ENCODE measurements around the gene BTNL2. TPM values are rescaled to one million over a fixed set of nuclear protein-coding genes. Genes with fewer than 3 reads are reported as not detected.

Gene BTNL2
- total and polyA plus RNA-seq, 2 of the 13 experiments (the other 11 are each of a cell fraction or from before 2014, with no cell fraction given): not detected

DNA sequence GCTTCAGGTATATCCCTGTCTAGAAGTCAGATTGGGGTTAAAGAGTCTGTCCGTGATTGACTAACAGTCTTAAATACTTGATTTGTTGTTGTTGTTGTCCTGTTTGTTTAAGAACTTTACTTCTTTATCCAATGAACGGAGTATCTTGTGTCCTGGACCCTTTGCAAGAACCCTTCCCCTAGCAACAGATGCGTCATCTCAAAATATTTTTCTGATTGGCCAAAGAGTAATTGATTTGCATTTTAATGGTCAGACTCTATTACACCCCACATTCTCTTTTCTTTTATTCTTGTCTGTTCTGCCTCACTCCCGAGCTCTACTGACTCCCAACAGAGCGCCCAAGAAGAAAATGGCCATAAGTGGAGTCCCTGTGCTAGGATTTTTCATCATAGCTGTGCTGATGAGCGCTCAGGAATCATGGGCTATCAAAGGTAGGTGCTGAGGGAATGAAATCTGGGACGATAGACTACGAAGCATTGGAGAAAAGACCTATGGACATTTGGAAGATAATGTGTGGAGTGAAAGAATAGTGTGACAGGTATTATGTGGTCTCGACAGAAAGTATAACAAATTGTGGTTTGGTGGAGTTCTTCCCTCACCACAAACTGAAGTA, 32.7 kb upstream of the BTNL2 start, which contains the start of gene HLA-DRA (continued):
- no peak for TF ChIP-seq ARNTL (CRISPR knock-in tag; IDR thresholded peaks at IDR 0.05)
- TF ChIP-seq PTBP1 (IDR thresholded peaks at IDR 0.05; ENCODE audit: low read depth, low read length, poor library complexity, severe bottlenecking): no peak
- TF ChIP-seq, protein P1, sequence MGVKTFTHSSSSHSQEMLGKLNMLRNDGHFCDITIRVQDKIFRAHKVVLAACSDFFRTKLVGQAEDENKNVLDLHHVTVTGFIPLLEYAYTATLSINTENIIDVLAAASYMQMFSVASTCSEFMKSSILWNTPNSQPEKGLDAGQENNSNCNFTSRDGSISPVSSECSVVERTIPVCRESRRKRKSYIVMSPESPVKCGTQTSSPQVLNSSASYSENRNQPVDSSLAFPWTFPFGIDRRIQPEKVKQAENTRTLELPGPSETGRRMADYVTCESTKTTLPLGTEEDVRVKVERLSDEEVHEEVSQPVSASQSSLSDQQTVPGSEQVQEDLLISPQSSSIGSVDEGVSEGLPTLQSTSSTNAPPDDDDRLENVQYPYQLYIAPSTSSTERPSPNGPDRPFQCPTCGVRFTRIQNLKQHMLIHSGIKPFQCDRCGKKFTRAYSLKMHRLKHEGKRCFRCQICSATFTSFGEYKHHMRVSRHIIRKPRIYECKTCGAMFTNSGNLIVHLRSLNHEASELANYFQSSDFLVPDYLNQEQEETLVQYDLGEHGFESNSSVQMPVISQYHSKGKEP (CRISPR knock-in tag; IDR thresholded peaks at IDR 0.05): no peak
- TF ChIP-seq ZNF143 (CRISPR knock-in tag; IDR thresholded peaks at IDR 0.05): no peak
- peak; percentile 99 for TF ChIP-seq RFXANK (CRISPR knock-in tag; IDR thresholded peaks at IDR 0.05)
- no peak for TF ChIP-seq CBX5 (CRISPR knock-in tag; IDR thresholded peaks at IDR 0.05; ENCODE audit: borderline replicate concordance)
- no peak for TF ChIP-seq ATAD3A (CRISPR knock-in tag; IDR thresholded peaks at IDR 0.05)

DNA sequence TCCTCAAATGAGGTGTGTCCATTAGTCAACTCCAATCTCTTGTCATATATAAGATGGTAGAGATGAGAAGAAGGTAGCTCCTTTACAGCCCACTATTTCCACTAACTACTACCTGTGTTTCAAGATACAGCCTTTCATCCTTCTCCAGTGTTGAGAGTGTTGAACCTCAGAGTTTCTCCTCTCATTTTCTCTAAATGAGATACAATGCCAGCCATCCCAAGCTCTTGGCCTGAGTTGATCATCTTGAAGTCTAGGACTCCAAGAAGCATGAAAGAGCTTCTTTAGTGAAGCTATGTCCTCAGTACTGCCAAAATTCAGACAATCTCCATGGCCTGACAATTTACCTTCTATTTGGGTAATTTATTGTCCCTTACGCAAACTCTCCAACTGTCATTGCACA, 32.2 kb upstream of the BTNL2 start:
- no peaks in the 10 kb centered on the region for H3K9me3 ChIP-seq (ENCODE audit: low read length)
- intact Hi-C loops (cut with micrococcal nuclease; ENCODE audit: unreplicated experiment): no loop called here
- 77% methylated on average over 1 of the region's 1 CpG for WGBS (ENCODE audit: low lambda C conversion rate)
- ATAC-seq: no peak
- no peak overlapping the region for H2AFZ ChIP-seq (ENCODE audit: low read length)
- H4K20me1 ChIP-seq (ENCODE audit: insufficient read depth, low read length): no peaks in the 10 kb centered on the region
- FAIRE-seq: no peak
- no peaks in the 10 kb centered on the region for H3K79me2 ChIP-seq (ENCODE audit: insufficient read depth, low read length)
- H3K27me3 ChIP-seq (ENCODE audit: control insufficient read depth in 1 of 2, insufficient read depth in 2 of 2, low read length in 2 of 2): peaks cover 0 to 3% of the 10 kb centered on the region in 2 experiments; a peak in 2 of 5 replicates
- TF ChIP-seq, protein P2, sequence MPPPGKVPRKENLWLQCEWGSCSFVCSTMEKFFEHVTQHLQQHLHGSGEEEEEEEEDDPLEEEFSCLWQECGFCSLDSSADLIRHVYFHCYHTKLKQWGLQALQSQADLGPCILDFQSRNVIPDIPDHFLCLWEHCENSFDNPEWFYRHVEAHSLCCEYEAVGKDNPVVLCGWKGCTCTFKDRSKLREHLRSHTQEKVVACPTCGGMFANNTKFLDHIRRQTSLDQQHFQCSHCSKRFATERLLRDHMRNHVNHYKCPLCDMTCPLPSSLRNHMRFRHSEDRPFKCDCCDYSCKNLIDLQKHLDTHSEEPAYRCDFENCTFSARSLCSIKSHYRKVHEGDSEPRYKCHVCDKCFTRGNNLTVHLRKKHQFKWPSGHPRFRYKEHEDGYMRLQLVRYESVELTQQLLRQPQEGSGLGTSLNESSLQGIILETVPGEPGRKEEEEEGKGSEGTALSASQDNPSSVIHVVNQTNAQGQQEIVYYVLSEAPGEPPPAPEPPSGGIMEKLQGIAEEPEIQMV (CRISPR knock-in tag; IDR thresholded peaks at IDR 0.05; ENCODE audit: low read depth): no peak
- H3K4me2 ChIP-seq (ENCODE audit: low read depth, low read length): no peak overlapping the region
- BruUV-seq (replicated peaks): no TSS peak
- CTCF ChIA-PET (ENCODE audit: low intra/inter-chr PET ratio, low total read pairs): no interaction called here
- in situ Hi-C loops (cut with HindIII; ENCODE audit: extremely low pct_ligation_motif_present, low pct_unique_long_range_greater_than_20kb): no loop called here
- POLR2A ChIA-PET: no interaction called here
- H3K4me1 ChIP-seq (ENCODE audit: insufficient read depth, low read length): no peaks in the 10 kb centered on the region
- H3K27ac ChIP-seq (ENCODE audit: extremely low read length, insufficient read depth, low read length): no peak overlapping the region
- no peak overlapping the region for H3K4me3 ChIP-seq (replicated peaks in 1 of 3; ENCODE audit: insufficient read depth in 1 of 3, low read depth in 2 of 3, low read length in 3 of 3)
- no peaks in the 10 kb centered on the region for H3K36me3 ChIP-seq (replicated peaks in 1 of 2; ENCODE audit: control insufficient read depth in 1 of 2, insufficient read depth in 2 of 2, low read length in 2 of 2)
- no peak overlapping the region for H3K9ac ChIP-seq (ENCODE audit: insufficient read depth, low read depth, low read length)
- DNase-seq (ENCODE audit: low spot score): no peak
